ENCODE results near the gene CNN1. TPM values are rescaled to one million over a fixed set of nuclear protein-coding genes. Genes with fewer than 3 reads are reported as not detected.
A peak's percentile ranks its signal among the peaks of the same experiment; 100 is the strongest.

Gene CNN1
- total and polyA plus RNA-seq, 2 of the 13 experiments (the other 11 are each of a cell fraction or from before 2014, with no cell fraction given): 0.70 to 1.1 TPM

DNA sequence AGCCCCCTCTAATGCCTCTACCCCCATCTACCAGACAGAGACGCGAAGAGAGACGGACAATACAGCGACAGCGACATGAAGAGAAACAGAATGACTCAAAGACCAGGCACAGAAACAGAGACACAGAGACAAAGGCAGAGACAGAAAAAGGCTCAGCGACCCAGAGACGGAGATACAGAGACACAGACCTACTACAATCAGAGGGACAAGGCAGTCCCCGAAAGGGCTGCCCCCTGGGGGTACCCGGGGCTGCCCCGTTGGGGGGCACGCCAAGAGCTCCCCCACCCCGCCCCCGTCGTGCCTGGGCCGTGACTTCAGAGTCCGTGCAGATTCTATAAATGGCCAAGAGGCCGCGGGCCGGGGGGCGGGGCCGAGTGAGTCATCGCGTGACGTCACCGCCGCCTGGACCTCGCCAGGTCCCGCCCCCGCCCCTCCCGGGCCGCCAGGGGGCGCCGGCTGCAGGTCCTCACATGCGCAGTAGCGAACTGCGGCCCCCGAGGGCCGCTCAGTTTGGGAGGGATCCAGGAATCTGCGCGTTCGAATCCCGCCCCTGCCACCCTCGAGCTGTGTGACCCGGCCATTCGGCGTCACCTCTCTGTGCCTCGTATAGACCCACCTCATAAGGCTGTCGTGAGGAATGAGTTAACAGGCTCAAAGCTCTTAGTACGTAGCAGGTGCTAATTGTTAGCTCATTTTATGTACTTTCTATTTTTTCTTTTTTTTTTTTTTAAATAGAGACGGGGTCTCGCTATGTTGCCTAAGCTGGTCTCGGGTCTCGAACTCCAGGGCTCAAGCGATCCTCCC lies 2.7 kb upstream of the CNN1 start (continued):
- TF ChIP-seq, protein P1, sequence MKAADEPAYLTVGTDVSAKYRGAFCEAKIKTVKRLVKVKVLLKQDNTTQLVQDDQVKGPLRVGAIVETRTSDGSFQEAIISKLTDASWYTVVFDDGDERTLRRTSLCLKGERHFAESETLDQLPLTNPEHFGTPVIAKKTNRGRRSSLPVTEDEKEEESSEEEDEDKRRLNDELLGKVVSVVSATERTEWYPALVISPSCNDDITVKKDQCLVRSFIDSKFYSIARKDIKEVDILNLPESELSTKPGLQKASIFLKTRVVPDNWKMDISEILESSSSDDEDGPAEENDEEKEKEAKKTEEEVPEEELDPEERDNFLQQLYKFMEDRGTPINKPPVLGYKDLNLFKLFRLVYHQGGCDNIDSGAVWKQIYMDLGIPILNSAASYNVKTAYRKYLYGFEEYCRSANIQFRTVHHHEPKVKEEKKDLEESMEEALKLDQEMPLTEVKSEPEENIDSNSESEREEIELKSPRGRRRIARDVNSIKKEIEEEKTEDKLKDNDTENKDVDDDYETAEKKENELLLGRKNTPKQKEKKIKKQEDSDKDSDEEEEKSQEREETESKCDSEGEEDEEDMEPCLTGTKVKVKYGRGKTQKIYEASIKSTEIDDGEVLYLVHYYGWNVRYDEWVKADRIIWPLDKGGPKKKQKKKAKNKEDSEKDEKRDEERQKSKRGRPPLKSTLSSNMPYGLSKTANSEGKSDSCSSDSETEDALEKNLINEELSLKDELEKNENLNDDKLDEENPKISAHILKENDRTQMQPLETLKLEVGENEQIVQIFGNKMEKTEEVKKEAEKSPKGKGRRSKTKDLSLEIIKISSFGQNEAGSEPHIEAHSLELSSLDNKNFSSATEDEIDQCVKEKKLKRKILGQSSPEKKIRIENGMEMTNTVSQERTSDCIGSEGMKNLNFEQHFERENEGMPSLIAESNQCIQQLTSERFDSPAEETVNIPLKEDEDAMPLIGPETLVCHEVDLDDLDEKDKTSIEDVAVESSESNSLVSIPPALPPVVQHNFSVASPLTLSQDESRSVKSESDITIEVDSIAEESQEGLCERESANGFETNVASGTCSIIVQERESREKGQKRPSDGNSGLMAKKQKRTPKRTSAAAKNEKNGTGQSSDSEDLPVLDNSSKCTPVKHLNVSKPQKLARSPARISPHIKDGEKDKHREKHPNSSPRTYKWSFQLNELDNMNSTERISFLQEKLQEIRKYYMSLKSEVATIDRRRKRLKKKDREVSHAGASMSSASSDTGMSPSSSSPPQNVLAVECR (CRISPR knock-in tag; IDR thresholded peaks at IDR 0.05; ENCODE audit: borderline replicate concordance): peak; percentile 26; the same call in 1 of the 2 replicates
- TF ChIP-seq YEATS2 (CRISPR knock-in tag; IDR thresholded peaks at IDR 0.05; ENCODE audit: borderline replicate concordance) (peak; percentile 43; the same call in 1 of the 2 replicates), ZNF710 (CRISPR knock-in tag; IDR thresholded peaks at IDR 0.05; ENCODE audit: borderline replicate concordance) (no peak), NFE2L2 (IDR thresholded peaks at IDR 0.05; ENCODE audit: low read length) (no peak), ZNF782 (CRISPR knock-in tag; IDR thresholded peaks at IDR 0.05; ENCODE audit: borderline replicate concordance) (no peak), HNRNPK (IDR thresholded peaks at IDR 0.05; ENCODE audit: low read depth, low read length, poor library complexity, severe bottlenecking) (peak; percentile 30), ERF (CRISPR knock-in tag; IDR thresholded peaks at IDR 0.05) (peak; percentile 59; the same call in 1 of the 2 replicates), EHMT2 (IDR thresholded peaks at IDR 0.05; ENCODE audit: borderline replicate concordance, low read depth, low read length) (no peak), PPARG (CRISPR knock-in tag; conservative IDR thresholded peaks at IDR 0.05) (no peak), CHD4 (IDR thresholded peaks at IDR 0.05; ENCODE audit: borderline replicate concordance, low read length) (peak; percentile 90; the same call in 1 of the 2 replicates)
- TF ChIP-seq, protein P2, sequence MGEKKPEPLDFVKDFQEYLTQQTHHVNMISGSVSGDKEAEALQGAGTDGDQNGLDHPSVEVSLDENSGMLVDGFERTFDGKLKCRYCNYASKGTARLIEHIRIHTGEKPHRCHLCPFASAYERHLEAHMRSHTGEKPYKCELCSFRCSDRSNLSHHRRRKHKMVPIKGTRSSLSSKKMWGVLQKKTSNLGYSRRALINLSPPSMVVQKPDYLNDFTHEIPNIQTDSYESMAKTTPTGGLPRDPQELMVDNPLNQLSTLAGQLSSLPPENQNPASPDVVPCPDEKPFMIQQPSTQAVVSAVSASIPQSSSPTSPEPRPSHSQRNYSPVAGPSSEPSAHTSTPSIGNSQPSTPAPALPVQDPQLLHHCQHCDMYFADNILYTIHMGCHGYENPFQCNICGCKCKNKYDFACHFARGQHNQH (CRISPR knock-in tag; IDR thresholded peaks at IDR 0.05): peak; percentile 54
- TF ChIP-seq, protein P3, sequence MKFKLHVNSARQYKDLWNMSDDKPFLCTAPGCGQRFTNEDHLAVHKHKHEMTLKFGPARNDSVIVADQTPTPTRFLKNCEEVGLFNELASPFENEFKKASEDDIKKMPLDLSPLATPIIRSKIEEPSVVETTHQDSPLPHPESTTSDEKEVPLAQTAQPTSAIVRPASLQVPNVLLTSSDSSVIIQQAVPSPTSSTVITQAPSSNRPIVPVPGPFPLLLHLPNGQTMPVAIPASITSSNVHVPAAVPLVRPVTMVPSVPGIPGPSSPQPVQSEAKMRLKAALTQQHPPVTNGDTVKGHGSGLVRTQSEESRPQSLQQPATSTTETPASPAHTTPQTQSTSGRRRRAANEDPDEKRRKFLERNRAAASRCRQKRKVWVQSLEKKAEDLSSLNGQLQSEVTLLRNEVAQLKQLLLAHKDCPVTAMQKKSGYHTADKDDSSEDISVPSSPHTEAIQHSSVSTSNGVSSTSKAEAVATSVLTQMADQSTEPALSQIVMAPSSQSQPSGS (CRISPR knock-in tag; IDR thresholded peaks at IDR 0.05): peak; percentile 76; the same call in 1 of the 2 replicates
- TF ChIP-seq, protein P4, sequence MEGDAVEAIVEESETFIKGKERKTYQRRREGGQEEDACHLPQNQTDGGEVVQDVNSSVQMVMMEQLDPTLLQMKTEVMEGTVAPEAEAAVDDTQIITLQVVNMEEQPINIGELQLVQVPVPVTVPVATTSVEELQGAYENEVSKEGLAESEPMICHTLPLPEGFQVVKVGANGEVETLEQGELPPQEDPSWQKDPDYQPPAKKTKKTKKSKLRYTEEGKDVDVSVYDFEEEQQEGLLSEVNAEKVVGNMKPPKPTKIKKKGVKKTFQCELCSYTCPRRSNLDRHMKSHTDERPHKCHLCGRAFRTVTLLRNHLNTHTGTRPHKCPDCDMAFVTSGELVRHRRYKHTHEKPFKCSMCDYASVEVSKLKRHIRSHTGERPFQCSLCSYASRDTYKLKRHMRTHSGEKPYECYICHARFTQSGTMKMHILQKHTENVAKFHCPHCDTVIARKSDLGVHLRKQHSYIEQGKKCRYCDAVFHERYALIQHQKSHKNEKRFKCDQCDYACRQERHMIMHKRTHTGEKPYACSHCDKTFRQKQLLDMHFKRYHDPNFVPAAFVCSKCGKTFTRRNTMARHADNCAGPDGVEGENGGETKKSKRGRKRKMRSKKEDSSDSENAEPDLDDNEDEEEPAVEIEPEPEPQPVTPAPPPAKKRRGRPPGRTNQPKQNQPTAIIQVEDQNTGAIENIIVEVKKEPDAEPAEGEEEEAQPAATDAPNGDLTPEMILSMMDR (CRISPR knock-in tag; IDR thresholded peaks at IDR 0.05): peak; percentile 85

All from HepG2 (cell line).